ENCODE data around the gene PSMA7. TPM values are rescaled to one million over a fixed set of nuclear protein-coding genes. Genes with fewer than 3 reads are reported as not detected.

PSMA7 gene
- total and polyA plus RNA-seq, 4 donors = 109 to 342 (median 196) TPM

GRCh38 chr20:62114894-62115293, 28.3 kb downstream of the PSMA7 start (continued):
- TF ChIP-seq REST (IDR thresholded peaks at IDR 0.05) (no peak), ATF3 (IDR thresholded peaks at IDR 0.05) (no peak), RXRA (IDR thresholded peaks at IDR 0.05) (no peak), RAD21 (IDR thresholded peaks at IDR 0.05) (no peak), GABPA (IDR thresholded peaks at IDR 0.05 in 1 of 2, conservative IDR thresholded peaks at IDR 0.05 in 1 of 2) (no peak), NR2F2 (IDR thresholded peaks at IDR 0.05) (no peak), HNF4G (IDR thresholded peaks at IDR 0.05) (no peak), TAF1 (conservative IDR thresholded peaks at IDR 0.05) (no peak), FOXA2 (IDR thresholded peaks at IDR 0.05) (no peak)

DNA sequence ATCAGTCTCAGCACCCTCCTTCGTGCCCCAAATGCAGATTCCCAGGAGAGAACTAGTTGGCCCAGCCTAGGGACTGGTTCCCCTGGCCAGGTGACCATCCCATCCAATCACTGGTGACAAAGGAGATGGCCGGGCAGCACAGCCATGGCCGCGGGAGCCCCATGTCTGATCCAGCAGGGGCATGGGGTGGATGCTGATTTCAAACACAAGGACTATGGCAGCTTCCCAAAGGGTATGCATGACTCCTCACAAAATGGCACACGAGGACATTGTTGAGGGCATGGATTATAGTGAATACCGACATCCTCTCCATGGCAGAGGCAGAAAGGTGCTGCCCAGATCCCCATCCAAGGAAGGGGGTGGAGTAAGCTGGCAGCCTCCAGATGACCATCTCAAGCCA, 30.8 kb downstream of the PSMA7 start:
- Histone ChIP-seq H3K4me3 (ENCODE audit: low read depth in 1 of 3, low read length in 3 of 3) (no peak overlapping the region), H3K27me3 (ENCODE audit: control insufficient read depth in 4 of 4, insufficient read depth in 4 of 4, low read length in 3 of 4) (no peaks in the 10 kb centered on the region), H3K36me3 (ENCODE audit: control insufficient read depth in 4 of 4, insufficient read depth in 3 of 4, low read depth in 1 of 4, low read length in 3 of 4) (no peaks in the 10 kb centered on the region), H3K4me1 (ENCODE audit: control insufficient read depth in 4 of 4, insufficient read depth in 4 of 4, low read length in 3 of 4) (no peaks in the 10 kb centered on the region), H3K9ac (ENCODE audit: low read depth in 1 of 2, low read length in 2 of 2) (no peak overlapping the region), H3K9me3 (ENCODE audit: control insufficient read depth in 4 of 4, low read length in 3 of 4) (peaks cover 17 to 40% (median 29%) of the 10 kb centered on the region in 4 donors), H3K27ac (ENCODE audit: low read depth in 1 of 2, low read length in 2 of 2) (no peak overlapping the region)
- no peak for DNase-seq (ENCODE audit: low spot score)
- 93% methylated on average over 6 of the region's 6 CpGs for WGBS
- TF ChIP-seq RAD21 (IDR thresholded peaks at IDR 0.05) = no peak
- TF ChIP-seq, protein P1, sequence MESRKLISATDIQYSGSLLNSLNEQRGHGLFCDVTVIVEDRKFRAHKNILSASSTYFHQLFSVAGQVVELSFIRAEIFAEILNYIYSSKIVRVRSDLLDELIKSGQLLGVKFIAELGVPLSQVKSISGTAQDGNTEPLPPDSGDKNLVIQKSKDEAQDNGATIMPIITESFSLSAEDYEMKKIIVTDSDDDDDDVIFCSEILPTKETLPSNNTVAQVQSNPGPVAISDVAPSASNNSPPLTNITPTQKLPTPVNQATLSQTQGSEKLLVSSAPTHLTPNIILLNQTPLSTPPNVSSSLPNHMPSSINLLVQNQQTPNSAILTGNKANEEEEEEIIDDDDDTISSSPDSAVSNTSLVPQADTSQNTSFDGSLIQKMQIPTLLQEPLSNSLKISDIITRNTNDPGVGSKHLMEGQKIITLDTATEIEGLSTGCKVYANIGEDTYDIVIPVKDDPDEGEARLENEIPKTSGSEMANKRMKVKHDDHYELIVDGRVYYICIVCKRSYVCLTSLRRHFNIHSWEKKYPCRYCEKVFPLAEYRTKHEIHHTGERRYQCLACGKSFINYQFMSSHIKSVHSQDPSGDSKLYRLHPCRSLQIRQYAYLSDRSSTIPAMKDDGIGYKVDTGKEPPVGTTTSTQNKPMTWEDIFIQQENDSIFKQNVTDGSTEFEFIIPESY (IDR thresholded peaks at IDR 0.05) = no peak
- TF ChIP-seq REST (IDR thresholded peaks at IDR 0.05) = no peak
- TF ChIP-seq GABPA (IDR thresholded peaks at IDR 0.05 in 1 of 2, conservative IDR thresholded peaks at IDR 0.05 in 1 of 2) = no peak
- no peak for TF ChIP-seq HNF4A (conservative IDR thresholded peaks at IDR 0.05)
- no peak for TF ChIP-seq FOXA1 (IDR thresholded peaks at IDR 0.05)
- TF ChIP-seq, protein P2, sequence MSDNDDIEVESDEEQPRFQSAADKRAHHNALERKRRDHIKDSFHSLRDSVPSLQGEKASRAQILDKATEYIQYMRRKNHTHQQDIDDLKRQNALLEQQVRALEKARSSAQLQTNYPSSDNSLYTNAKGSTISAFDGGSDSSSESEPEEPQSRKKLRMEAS (IDR thresholded peaks at IDR 0.05) = no peak
- TF ChIP-seq SP1 (IDR thresholded peaks at IDR 0.05) = no peak
- TF ChIP-seq HNF4G (IDR thresholded peaks at IDR 0.05) = no peak
- no peak for TF ChIP-seq YY1 (IDR thresholded peaks at IDR 0.05)
- no peak for TF ChIP-seq RXRA (IDR thresholded peaks at IDR 0.05)
- TF ChIP-seq NR2F2 (IDR thresholded peaks at IDR 0.05) = no peak
- TF ChIP-seq FOXA2 (IDR thresholded peaks at IDR 0.05) = no peak
- TF ChIP-seq TAF1 (conservative IDR thresholded peaks at IDR 0.05) = no peak
- no peak for TF ChIP-seq EGR1 (IDR thresholded peaks at IDR 0.05; ENCODE audit: low read depth in 2 of 2)
- no peak for TF ChIP-seq ATF3 (IDR thresholded peaks at IDR 0.05)
- TF ChIP-seq JUND (IDR thresholded peaks at IDR 0.05) = no peak
- TF ChIP-seq, protein P3, sequence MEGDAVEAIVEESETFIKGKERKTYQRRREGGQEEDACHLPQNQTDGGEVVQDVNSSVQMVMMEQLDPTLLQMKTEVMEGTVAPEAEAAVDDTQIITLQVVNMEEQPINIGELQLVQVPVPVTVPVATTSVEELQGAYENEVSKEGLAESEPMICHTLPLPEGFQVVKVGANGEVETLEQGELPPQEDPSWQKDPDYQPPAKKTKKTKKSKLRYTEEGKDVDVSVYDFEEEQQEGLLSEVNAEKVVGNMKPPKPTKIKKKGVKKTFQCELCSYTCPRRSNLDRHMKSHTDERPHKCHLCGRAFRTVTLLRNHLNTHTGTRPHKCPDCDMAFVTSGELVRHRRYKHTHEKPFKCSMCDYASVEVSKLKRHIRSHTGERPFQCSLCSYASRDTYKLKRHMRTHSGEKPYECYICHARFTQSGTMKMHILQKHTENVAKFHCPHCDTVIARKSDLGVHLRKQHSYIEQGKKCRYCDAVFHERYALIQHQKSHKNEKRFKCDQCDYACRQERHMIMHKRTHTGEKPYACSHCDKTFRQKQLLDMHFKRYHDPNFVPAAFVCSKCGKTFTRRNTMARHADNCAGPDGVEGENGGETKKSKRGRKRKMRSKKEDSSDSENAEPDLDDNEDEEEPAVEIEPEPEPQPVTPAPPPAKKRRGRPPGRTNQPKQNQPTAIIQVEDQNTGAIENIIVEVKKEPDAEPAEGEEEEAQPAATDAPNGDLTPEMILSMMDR (IDR thresholded peaks at IDR 0.05; ENCODE audit: low read depth, low read length, missing input control) = no peak

Measured in liver (tissue), 9 donors.